Measurements from ENCODE around the gene TEDDM1. TPM values are rescaled to one million over a fixed set of nuclear protein-coding genes. Genes with fewer than 3 reads are reported as not detected.
"Not testable (repeated sequence)": the region's sequence is repeated elsewhere in the genome, so short reads cannot be mapped to it uniquely, and the experiment has no call there.

TEDDM1 gene
- not detected for total RNA-seq

DNA sequence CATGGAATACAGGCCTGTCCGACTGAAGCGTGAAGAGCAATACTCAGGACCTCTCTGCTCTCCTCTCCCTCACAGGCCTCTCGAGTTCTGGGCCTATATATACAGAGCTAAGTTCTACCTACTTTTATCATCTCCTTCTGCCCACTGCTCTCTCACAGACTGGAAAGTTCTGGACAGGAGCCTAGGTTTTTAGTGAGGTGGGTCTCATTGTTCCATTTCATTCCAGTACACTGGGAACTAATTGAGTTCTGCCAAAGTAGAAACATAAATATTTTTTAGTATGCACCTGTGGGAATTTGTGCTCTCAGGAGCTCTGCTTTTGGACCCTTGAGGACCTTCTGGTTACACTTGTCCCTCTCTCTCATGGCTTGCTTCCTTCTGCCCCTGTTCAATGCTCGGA, at the start of gene TEDDM1:
TSS of gene TEDDM1 (minus strand) at position 101 of the 400 bp plus-strand sequence. CDS start 182 bp downstream, outside the sequence.
- DNase-seq (ENCODE audit: low spot score) (no peak), ATAC-seq (no peak)

DNA sequence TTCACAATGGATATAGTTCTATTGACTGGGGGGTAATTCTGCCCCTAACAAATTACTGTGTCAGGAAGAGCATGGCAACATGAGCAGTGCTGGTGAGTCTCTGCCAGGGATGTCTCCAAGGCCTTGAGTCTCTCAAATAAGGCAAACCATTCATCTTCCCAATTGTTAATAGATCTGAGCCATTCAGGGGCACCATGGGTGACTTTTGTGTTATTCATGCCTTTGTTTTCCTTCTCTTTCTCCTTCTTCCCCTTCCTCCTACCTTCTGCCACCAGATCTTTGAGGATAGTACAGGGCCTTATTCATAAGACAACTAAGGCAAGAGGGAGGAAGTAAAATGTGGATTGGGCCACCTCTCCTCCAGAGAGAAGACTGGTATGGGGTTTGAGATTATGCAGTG, 49.6 kb upstream of the TEDDM1 start, which contains the start of gene RGSL1:
TSS of gene RGSL1 (plus strand) at position 60 of the 400 bp plus-strand sequence. CDS start at position 80, 20 bp downstream.
- ATAC-seq (no peak), DNase-seq (ENCODE audit: low spot score) (no peak)

DNA sequence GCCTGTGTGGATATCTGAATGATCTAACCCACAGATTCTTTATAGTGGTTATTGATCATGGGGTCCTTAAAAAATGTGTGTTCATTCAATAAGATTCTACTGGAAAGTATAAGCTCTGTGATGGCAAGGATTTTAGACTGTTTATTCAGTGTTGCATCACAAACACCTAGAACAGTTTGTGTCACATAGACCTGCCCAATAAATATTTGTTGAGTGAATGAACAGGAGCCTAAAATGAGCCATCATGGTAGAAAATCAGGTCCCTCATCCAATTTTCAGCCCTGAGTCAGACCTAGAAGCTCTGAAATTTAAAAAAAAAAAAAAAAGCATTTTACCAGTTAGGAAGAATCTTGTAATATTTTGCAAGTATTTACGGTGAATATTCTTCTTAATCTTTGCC, 47.2 kb upstream of the TEDDM1 start:
- no peak for DNase-seq (ENCODE audit: low spot score)
- peak; percentile 64 for ATAC-seq

GRCh38 chr1:182447124-182447523, 46.7 kb upstream of the TEDDM1 start:
- not testable (repeated sequence) for ATAC-seq; DNase-seq (ENCODE audit: low spot score)

DNA sequence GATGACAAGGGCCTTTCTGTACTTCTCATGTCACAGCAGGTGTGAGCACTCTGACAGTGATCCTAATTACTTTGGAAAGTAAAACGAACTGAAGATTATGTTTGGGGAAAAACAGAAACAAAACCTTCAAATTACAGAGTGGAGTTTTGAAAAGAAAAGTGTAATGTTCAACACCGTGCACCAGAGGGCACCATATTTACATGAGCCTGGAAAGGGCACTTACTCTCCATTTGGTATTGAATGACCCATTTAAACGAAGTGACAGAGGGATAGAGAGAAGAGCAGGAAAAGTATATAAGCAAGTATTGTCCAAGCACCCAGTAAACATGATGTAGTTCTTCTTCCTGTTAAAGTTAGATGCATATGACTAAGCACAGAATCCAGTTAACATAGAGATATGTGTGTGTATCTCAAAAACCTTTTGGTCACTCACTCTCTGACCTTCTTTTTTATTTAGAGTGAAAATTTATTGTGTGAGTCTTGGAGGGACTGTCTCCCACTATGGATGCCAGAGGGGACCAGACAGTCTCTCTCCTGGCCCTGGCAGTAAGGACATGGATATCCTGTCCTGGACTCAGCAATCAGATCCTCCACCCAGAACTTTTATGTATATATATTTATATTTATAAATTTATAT, 45.7 kb upstream of the TEDDM1 start:
- DNase-seq (ENCODE audit: low spot score): no peak

DNA sequence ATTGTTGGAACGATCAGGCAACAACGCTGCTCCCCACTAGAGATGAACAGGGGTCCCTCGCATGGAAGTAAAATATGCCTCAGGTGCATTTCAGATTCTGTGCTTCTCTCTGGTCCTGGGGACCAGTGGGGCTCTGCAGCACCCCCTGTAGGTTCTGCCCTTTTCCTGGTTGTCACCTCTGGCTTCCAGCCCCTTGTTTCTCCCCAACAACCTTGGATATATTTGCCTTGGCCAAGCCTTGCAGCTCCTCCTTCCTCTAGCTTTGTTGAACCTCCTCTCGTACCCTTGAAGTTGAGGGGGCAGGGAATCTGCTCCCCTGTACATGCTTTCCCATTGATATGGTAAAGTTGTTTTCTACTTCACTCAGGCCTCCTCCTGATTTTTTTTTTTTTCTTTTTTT, 44.0 kb upstream of the TEDDM1 start:
- no peak for ATAC-seq
- no peak for DNase-seq (ENCODE audit: low spot score)

More for the DNA sequence above, 45.7 kb upstream of the TEDDM1 start:
- peak; percentile 98 for ATAC-seq

DNA sequence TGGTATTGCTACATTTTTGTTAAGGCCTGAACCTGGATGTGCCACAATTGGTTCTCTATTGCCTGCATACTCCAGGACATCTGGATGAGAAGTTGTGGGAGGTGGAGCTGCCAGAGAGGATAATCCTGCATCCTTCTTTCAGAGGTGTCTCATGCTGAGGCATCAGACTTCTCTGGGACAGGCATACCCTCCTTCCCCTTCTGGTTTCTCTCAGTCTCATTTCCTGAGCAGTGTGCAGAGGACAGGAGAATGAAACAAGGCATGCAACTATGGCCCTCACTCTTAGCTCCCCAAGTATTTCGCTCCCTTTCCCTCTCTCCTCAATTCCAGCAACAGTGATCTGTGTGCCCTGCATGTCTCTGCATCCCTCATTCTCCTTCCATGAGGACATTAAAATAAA, 41.9 kb upstream of the TEDDM1 start:
- DNase-seq (ENCODE audit: low spot score): no peak
- ATAC-seq: no peak

- ATAC-seq (no peak), DNase-seq (ENCODE audit: low spot score) (no peak)
Measured at GRCh38 chr1:182441719-182442118, 41.3 kb upstream of the TEDDM1 start.

- DNase-seq (ENCODE audit: low spot score): no peak
- no peak for ATAC-seq
Measured at GRCh38 chr1:182438326-182438725, 37.9 kb upstream of the TEDDM1 start.

DNA sequence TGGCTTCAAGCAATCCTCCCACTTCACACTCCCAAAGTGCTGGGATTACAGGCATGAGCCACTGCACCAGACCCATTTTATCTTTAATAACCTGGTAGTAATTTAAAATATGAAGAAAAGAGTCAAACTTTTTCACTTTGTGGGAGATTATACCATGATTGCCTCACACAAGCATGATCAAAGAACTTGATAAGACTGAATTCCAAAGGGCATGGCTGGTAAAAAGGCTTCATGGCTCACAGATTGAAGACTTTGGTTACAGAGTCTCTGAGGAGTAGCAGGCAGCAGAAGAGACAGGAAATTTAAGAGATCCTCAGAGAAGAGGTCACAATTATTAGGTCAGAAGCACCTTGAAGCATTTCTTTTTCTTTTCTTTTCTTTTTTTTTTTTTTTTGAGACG, 33.1 kb upstream of the TEDDM1 start:
- DNase-seq (ENCODE audit: low spot score) (no peak), ATAC-seq (peak; percentile 64)

- DNase-seq (ENCODE audit: low spot score) (no peak), ATAC-seq (no peak)
Measured at GRCh38 chr1:182431278-182431677, 30.8 kb upstream of the TEDDM1 start.

- ATAC-seq (no peak), DNase-seq (ENCODE audit: low spot score) (no peak)
Measured at GRCh38 chr1:182430263-182431068, 30.0 kb upstream of the TEDDM1 start.

DNA sequence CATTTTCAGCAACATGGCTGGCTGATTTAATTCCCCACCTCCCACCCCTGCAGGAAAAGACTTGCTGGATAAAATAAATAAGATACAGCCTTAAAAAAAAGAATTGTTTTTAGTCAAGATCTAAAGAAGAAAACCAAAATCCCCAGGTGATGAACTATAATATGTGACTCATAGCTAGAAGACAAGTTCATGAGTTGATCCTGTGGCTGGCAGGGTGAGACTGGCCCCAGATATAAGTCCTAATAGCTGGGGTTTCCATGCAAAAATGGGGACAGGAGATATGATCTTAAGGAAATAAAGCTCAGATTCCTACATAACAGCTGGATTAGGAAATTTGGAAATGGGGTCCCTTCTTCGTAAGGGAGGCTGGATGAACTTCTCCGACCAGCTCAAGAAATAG, 27.6 kb upstream of the TEDDM1 start:
- no peak for ATAC-seq

DNA sequence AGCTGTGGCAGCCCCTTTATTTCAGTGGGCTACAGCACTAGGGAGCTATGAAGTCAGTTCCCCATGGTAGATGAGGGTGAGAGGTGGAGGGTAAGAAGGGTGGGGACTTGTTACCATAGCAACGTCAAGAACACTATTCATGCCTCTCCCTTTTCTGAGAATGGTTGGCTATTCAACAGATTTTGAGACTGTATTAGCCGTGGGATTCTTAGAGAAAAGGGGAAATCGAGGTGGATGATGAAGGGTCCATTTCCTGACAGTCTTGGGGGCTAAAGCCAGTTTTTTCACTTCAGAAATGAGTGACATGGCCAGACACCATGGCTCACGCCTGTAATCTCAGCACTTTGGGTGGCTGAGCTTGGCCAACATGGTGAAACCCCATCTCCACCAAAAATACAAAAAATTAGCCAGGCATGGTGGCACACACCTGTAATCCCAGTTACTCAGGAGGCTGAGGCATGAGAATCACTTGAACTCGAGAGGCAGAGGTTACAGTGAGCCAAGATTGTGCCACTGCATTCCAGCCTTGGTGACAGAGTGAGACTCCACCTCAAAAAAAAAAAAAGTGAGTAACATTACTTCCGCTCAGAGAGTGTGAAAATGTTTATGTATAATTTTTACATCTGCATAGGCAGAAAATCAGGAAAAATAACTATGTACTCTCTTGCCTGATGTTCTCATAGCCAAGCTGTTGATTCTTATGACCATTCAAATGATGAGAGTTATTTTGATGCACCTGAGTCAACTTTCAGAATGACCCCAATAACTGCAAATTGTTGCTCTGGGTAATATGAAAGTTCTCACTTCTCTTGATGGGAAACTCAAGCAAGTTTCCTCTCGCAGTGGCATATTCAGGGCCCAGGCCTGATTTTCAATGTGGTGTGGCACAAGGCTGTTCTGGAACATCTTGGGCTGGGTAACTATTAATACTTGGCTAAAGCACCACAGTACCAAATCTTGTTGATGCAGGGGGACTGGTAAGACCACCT, 26.3 kb upstream of the TEDDM1 start:
- no peak for ATAC-seq
- no peak for DNase-seq (ENCODE audit: low spot score)

More for the DNA sequence above, 27.6 kb upstream of the TEDDM1 start:
- no peak for DNase-seq (ENCODE audit: low spot score)

DNA sequence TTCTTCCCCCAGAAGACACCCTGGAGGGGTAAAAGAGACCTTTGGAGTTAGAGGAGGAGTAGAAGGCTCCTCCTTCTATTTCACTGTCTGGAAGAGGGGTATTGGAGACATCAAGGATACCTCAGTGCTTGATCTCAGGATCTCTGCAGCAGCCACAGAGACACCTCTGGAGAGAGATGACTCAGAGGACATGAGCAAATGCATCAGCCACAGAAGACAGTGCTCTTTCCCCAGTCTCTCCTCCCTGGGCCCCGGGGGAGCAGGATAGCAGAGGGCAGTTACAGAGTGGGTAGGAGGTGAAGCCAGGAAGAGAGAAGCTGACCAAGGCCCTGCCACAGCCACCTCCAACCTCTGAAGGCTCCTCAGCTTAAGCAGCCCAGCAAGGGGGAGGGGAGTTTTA, 15.3 kb upstream of the TEDDM1 start:
- DNase-seq (ENCODE audit: low spot score) (no peak), ATAC-seq (no peak)

- no peak for DNase-seq (ENCODE audit: low spot score)
- ATAC-seq: no peak
Measured at GRCh38 chr1:182413969-182414368, 13.5 kb upstream of the TEDDM1 start.

DNA sequence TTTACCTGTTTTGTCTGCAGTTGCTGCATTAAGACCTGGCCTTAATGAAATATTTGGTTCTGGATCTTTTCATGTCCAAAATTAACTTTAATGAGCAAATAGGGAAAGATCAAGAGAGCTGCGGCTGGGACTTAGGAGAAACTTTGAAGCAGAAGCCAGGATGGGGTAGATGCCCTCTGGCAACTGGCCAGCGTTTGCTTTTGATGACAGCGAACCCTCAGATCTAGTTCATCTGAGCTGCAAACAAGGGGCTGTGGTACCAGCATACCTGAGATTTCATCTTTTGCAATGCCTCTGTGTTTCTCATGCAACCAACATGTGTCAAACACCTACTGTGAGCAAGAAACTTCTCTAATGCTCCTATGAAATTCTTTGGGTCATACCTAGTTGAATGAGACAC, 13.0 kb upstream of the TEDDM1 start:
- ATAC-seq: peak; percentile 16
- DNase-seq (ENCODE audit: low spot score): no peak

DNA sequence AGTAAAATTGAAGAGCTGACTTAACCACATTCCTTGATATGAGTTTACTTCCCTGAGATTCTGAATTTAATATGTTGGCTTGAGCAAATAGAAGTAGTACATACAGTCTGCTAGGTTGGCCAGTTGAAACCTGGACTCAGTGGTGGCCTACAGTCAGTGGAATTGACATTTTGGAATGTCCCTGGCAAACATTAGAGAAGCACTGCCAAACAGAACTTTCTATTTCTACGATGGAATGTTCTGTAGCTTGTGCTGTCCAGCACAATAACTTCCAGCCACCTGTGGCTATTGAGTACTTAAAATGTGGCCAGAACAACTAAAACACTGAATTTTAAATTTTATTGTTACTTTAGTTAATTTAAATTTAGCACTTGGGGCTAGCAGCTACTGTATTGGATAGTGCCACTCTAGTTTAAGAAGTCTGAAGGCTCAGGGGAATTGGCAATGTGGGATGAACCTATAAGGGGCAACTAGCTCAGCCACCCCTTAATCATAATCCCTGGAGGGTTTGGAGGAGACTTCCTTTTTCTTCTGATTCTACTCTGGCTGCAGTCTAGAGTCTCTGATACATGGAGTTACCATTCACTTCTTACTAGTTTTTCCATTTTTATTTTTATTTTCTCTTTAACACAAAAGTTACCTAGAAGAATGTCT, 10.3 kb upstream of the TEDDM1 start:
- peak; percentile 90 for ATAC-seq

DNA sequence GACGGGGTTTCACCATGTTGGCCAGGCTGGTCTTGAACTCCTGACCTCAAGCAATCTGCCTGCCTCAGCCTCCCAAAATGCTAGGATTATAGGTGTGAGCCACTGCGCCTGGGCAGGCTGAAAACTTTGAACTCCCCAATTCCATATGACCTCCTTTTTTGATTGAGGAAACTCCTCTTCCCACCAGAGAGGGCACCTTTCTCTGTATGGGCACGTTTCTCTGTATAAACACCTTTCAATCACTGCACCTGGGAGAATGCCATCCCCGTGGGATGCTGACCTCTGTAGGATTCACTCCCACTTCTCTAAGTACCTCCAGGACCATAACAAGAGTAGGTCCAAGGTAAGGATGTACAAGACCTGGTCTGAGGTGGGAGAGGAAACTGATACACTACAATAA, 9.7 kb upstream of the TEDDM1 start:
- ATAC-seq: no peak
- DNase-seq (ENCODE audit: low spot score): no peak

More for the DNA sequence above, 10.3 kb upstream of the TEDDM1 start:
- no peak for DNase-seq (ENCODE audit: low spot score)

DNA sequence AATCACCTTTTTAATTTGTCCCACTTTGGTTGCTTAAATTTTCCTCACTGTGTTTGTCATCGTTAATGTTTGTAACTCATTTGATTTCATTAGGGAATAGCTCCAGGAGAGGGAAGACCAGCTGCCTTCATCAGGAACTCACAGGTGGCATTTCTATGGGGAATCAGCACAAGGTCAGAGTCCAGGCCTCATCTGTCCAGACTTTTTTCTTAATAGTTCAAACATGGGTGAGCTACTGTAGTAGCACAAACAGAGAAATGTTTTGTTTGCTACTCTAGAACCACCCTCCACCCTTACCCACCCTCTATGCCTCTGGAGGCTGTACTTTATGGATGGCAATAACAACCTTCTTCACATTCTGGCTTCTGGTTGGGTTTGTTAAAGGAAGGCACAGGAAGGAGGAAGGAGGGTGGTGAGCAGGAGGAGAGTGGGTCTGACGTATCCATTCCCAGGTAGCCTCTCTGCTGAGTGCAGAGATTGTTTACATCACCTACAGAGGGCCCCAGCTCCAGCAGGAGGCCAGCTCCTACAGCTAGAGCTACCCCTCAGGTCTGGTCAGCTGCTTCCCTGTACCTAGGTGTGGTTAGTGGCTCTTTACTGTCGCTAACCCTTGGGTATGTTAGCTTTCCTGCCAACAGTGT, 8.1 kb upstream of the TEDDM1 start:
- DNase-seq (ENCODE audit: low spot score) (no peak), ATAC-seq (peak; percentile 52)
